Bone marrow (tissue), 2 donors: ENCODE measurements around the gene PTPRN2.
"Not testable (repeated sequence)": the region's sequence is repeated elsewhere in the genome, so short reads cannot be mapped to it uniquely, and the experiment has no call there.

Experiments
- DNase-seq, 2 donors: peaks; one replicate each; lab custom pipeline; 2025; lab: John Stamatoyannopoulos, UW

The PTPRN2 gene

GRCh38 chr7:158277219-158278141 is 310.1 kb downstream of the PTPRN2 start:
- DNase-seq: no peak

DNA sequence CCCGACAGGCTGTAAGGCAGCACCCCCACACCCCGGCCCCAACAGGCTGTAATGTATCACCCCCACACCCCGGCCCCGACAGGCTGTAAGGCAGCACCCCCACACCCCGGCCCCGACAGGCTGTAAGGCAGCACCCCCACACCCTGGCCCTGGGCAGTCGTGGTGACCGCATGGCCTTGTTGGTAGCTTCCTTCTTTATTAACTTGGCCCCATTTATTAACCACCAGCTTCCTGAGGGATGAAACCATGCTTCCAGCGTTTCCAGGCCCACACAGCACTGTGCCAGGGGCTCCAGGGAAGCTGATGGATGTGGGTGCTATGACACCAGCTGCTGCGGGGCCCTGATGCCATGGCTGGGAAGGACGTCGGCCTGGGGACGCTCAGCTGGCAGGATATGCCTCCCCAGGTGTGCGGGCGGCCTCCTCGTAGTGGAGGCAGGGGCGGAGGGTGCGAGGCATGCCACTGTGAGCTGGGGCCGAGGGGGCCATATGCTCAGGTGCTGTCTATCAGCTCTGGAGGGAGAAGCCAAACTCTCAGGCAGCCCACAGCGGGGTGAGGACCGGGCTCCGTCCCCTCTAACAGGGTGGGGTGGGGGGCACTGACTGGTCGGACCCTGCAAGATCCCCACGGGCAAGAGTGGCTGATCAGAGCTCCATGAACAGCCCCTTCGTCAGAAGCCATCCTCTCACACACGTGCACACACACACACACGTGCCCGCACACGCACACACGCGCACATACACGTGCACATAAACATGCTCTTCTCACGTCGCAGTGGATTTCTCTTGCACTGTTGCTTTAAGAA is 311.0 kb downstream of the PTPRN2 start:
- DNase-seq: no peak

- no peak for DNase-seq
Observed at GRCh38 chr7:158275711-158276413, 311.8 kb downstream of the PTPRN2 start.

- no peak for DNase-seq
Observed at GRCh38 chr7:158274996-158275395, 312.6 kb downstream of the PTPRN2 start.

GRCh38 chr7:158274404-158274811 is 313.2 kb downstream of the PTPRN2 start:
- DNase-seq: no peak

GRCh38 chr7:158273756-158274342 is 313.8 kb downstream of the PTPRN2 start:
- DNase-seq: not testable (repeated sequence)

- no peak for DNase-seq
Observed at GRCh38 chr7:158273138-158273651, 314.4 kb downstream of the PTPRN2 start.

GRCh38 chr7:158272509-158273137 is 315.0 kb downstream of the PTPRN2 start:
- DNase-seq: no peak

DNA sequence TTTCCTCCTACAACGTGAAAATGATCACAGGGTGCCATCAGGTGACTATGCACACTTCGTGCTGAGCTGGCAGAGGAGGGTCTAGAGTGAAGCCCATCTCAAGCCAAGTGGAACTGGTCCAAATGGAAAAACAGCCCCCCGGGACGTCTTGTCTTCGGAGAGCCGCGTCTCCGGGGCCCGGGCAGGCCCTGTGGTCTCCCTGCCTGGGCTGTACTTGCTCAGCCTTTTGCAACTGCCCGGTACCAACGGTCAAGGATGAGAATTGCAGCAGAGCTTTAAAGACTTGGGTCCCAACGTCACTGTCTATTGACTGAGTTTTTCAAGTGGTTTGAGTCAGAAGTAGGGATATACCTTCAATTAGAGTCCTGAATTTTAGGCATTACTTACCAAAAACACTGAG is 315.5 kb downstream of the PTPRN2 start:
- no peak for DNase-seq

DNA sequence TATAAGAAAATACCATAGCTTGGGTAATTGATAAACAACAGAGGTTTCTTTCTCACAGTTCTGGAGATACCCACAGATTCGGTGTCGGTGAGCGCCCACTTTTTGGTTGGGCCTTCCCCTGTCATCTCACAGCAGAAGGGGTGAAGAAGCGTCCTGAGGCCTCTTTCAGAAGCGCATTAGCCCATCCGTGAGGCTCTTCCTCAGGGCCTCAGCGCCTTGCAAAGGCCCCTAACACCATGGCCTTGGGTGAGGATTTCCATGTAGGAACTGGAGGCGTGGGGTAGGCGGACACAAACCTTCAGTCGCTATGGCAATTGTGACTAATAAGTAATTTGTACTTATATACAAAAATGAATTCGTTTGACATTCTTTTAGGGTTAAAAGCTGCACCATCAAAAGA is 316.0 kb downstream of the PTPRN2 start:
- DNase-seq: no peak

GRCh38 chr7:158270856-158271413 is 316.7 kb downstream of the PTPRN2 start:
- no peak for DNase-seq

DNA sequence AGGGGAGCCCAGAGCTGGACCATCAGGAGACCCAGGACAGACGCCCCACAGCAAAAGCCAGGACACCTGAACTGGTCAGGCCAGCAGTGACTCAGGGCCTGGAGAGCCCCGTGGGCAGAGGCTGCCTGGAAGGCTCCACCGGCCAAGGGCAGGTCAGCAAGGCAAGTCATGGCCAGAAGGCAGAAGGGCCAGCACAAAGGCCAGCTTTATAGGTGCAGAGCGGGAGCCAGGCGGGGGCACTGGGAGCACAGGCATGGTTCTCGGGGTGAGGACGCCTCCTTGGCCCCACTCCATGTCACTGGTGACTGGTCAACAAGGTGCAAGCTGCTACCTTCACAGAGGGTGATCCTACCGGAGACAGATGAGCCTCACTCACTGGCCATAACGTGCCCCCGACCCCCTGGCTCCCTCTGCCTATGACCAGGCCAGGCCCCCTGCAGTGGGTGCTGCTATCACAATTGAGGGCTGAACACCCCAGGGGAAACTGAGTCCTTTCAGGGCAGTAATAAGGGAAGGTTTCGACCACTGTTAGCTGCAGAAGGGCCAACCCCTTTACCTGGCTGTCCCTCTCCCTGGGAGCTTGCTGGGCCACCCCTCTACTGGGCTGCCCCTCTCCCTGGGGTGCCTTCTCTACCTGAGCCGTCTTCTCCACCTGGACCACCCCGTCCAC is 317.4 kb downstream of the PTPRN2 start:
- DNase-seq: no peak

GRCh38 chr7:158268816-158269535 is 318.6 kb downstream of the PTPRN2 start:
- no peak for DNase-seq

DNA sequence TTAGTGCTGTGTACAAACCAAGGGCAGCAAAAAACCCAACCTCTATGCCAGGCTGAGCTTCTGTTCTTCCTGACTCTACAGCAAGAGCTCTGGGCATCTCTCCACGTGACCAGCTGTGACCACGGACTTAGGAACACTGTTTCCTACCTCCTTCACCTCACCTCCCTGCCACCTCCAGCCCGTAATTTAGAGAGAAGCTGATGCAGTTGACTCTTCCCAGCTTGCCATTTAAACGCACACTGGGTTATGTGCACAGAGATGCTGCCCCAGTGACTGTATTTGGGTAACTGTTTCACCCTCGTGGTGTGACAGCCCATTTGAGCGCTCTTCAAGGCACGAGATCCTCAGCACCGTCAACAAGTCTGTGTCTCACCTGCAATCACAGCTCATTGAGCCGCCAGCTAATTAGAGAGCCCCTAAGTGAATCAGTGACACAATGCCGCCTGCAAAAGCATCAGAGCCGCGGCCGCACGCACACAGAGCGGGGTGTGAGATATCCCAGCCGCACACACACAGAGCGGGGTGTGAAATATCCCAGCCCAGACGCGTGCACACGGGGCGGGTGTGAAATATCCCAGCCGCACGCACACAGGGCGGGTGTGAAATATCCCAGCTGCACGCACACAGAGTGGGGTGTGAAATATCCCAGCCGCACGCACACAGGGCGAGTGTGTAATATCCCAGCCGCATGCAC is 319.7 kb downstream of the PTPRN2 start:
- DNase-seq: no peak

DNA sequence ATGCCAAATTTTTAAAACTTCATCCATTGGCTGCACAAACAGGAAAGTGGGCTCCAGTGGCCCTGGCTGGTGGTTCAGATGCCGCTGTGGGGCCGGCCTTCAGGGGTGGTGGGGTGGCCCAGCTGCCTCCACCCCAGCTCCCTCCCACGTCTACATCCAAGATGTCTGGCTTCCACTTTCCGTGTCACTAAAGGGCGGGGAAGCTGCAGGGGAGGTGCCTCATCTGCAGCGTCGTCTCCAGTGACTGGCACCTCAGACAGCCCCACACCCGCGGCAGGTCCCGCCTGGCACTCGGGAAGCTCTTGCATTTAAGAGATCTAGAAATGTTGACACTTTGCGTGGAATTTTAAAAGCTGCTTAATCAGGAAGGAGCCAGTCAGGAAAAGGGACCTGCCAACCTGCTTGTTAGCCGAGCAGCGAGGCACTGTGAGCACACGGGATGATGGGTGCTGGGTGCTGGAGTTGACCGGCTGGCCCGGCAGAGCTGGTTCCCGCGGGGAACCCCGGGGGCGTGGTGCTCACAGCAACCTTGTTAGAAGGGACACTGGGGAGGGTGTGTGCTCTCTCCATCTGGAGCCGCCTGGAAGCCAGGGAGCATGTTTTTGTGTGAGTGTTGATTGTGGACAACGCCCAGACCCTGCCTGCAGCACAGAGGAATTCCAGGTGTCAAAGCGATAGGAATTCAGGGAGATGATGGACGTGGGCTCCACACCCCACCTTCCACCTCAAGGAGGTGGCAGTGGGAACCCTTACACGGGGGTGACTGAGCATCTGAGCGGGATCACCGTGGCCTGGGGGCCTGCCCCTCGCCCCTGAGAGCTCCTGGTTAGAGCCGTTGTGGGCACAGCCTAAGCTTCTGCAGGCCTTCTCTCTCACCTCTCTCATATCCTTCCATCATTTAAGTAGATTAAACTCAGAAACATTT is 320.5 kb downstream of the PTPRN2 start:
- DNase-seq: no peak

GRCh38 chr7:158266426-158266816 is 321.2 kb downstream of the PTPRN2 start:
- DNase-seq: no peak

DNA sequence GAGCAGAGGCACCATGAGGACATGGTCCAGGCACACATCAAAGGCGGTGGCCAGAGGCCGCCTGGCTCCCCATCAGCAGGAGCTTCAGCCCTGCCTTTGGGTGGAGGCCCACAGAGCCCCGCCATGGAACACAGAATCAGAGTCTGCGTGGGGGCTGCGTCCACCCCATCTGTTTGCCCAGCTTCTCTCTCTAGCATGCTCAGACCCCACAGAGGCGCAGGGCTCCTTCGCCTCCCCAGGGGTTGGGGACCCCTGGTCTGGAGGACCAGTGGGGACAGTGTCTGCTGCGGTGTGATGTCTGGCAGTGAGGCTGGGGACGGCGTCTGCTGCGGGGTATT is 321.9 kb downstream of the PTPRN2 start:
- no peak for DNase-seq
